GM12878 (cell line): Measurements from ENCODE around the gene EIF2S1.

Experiments used
- BACH1 ChIP-seq: fragments of 450-650 bp; IDR thresholded peaks from 2 replicates; pipeline ENCODE4 v1.6.1; 2017; ENCODE audit warnings: mild to moderate bottlenecking, borderline replicate concordance
- EP300 ChIP-seq, 2 experiments: fragments of 150-350 bp in 1 of 2; IDR thresholded peaks; 2 replicates each; pipeline ENCODE4 v1.6.1; 2011 to 2012; ENCODE audit warnings: low read depth in 2 of 2, low read length in 2 of 2, borderline replicate concordance in 1 of 2, improper control_type of control experiment in 1 of 2, inconsistent platforms in 1 of 2; ENCODE audit not compliant: control insufficient read depth in 1 of 2
- EZH2 ChIP-seq: IDR thresholded peaks from 2 replicates; pipeline ENCODE4 v1.6.1; 2012; ENCODE audit warnings: low read depth, mild to moderate bottlenecking, control low read depth, inconsistent platforms, low read length, borderline replicate concordance; ENCODE audit not compliant: control insufficient read depth
- HDAC6 ChIP-seq: fragments of 200-600 bp; sonication (generic); IDR thresholded peaks from one replicate; pipeline ENCODE4 v1.8.0; 2017; ENCODE audit warnings: antibody characterized with exemption; ENCODE audit not compliant: unreplicated experiment
- ZNF217 ChIP-seq: fragments of 450-650 bp; IDR thresholded peaks from 2 replicates; pipeline ENCODE4 v1.6.1; 2017; ENCODE audit warnings: antibody characterized with exemption, mild to moderate bottlenecking
- ZNF274 ChIP-seq: IDR thresholded peaks from one replicate; pipeline ENCODE4 v1.8.0; 2011; ENCODE audit not compliant: insufficient read length, insufficient read depth
- ZZZ3 ChIP-seq: IDR thresholded peaks from 2 replicates; pipeline ENCODE4 v1.6.1; 2011; ENCODE audit warnings: low read depth; ENCODE audit not compliant: control insufficient read depth, insufficient read length
- TF ChIP-seq, protein P1 (sequence below): fragments of 450-650 bp; formaldehyde crosslinking; IDR thresholded peaks from 2 replicates; pipeline ENCODE4 v1.5.0; 2022; ENCODE audit warnings: mild to moderate bottlenecking, missing genetic modification characterization
- TF ChIP-seq, protein P2 (sequence below), 3 experiments: IDR thresholded peaks in 2 of 3; conservative IDR thresholded peaks in 1 of 3; 2 replicates each; pipeline ENCODE4 v1.5.1; 2011; ENCODE audit warnings: low read depth in 3 of 3, low read length in 3 of 3, mild to moderate bottlenecking in 3 of 3, control low read depth in 2 of 3, moderate library complexity in 2 of 3, inconsistent platforms in 1 of 3, mixed read lengths in 1 of 3; ENCODE audit not compliant: control insufficient read depth in 2 of 3, insufficient read depth in 1 of 3; ENCODE audit errors: extremely low read depth in 1 of 3

DNA sequence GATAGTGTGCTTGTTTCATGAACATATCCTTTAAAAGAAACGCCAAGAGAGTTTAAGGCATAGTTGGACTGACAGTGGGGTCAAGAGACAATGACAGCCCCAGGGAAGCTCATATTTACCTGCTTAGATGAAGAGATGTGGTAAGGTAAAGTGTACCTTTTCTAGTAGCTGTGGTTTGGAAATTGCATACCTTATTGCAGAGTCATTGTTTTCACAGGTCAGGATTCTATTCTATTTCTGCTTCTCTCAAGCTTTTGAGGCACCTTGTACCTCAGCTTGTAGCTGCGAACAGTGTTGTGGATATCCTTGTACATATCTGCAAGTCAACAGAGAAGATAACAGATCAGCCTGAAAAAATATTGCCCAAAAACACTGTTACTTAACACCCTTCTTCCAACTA, 48.3 kb upstream of the EIF2S1 start:
- TF ChIP-seq, protein P1, sequence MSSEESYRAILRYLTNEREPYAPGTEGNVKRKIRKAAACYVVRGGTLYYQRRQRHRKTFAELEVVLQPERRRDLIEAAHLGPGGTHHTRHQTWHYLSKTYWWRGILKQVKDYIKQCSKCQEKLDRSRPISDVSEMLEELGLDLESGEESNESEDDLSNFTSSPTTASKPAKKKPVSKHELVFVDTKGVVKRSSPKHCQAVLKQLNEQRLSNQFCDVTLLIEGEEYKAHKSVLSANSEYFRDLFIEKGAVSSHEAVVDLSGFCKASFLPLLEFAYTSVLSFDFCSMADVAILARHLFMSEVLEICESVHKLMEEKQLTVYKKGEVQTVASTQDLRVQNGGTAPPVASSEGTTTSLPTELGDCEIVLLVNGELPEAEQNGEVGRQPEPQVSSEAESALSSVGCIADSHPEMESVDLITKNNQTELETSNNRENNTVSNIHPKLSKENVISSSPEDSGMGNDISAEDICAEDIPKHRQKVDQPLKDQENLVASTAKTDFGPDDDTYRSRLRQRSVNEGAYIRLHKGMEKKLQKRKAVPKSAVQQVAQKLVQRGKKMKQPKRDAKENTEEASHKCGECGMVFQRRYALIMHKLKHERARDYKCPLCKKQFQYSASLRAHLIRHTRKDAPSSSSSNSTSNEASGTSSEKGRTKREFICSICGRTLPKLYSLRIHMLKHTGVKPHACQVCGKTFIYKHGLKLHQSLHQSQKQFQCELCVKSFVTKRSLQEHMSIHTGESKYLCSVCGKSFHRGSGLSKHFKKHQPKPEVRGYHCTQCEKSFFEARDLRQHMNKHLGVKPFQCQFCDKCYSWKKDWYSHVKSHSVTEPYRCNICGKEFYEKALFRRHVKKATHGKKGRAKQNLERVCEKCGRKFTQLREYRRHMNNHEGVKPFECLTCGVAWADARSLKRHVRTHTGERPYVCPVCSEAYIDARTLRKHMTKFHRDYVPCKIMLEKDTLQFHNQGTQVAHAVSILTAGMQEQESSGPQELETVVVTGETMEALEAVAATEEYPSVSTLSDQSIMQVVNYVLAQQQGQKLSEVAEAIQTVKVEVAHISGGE (CRISPR knock-in tag) = no peak
- TF ChIP-seq EZH2 = no peak
- TF ChIP-seq, protein P2, sequence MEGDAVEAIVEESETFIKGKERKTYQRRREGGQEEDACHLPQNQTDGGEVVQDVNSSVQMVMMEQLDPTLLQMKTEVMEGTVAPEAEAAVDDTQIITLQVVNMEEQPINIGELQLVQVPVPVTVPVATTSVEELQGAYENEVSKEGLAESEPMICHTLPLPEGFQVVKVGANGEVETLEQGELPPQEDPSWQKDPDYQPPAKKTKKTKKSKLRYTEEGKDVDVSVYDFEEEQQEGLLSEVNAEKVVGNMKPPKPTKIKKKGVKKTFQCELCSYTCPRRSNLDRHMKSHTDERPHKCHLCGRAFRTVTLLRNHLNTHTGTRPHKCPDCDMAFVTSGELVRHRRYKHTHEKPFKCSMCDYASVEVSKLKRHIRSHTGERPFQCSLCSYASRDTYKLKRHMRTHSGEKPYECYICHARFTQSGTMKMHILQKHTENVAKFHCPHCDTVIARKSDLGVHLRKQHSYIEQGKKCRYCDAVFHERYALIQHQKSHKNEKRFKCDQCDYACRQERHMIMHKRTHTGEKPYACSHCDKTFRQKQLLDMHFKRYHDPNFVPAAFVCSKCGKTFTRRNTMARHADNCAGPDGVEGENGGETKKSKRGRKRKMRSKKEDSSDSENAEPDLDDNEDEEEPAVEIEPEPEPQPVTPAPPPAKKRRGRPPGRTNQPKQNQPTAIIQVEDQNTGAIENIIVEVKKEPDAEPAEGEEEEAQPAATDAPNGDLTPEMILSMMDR (IDR thresholded peaks at IDR 0.05 in 2 of 3, conservative IDR thresholded peaks at IDR 0.05 in 1 of 3; ENCODE audit: control insufficient read depth in 2 of 3, extremely low read depth in 1 of 3, insufficient read depth in 1 of 3, low read depth in 3 of 3, low read length in 3 of 3) = no peak
- no peak for TF ChIP-seq EP300 (IDR thresholded peaks at IDR 0.05; ENCODE audit: borderline replicate concordance in 1 of 2, control insufficient read depth in 1 of 2, low read depth in 2 of 2, low read length in 2 of 2)
- TF ChIP-seq BACH1 = no peak
- TF ChIP-seq ZNF217 = no peak
- no peak for TF ChIP-seq ZZZ3
- TF ChIP-seq ZNF274 = no peak
- no peak for TF ChIP-seq HDAC6
